H9 (cell line): ENCODE results near the gene ANKRD13B. TPM values are rescaled to one million over a fixed set of nuclear protein-coding genes. Genes with fewer than 3 reads are reported as not detected.

Source experiments
- DNase-seq: peaks from one replicate; pipeline ENCODE4 v3.0.0-alpha.2; 2017
- H2AFZ ChIP-seq: one replicate; pipeline ENCODE4 v1.6.1; 2013; ENCODE audit warnings: mild to moderate bottlenecking, low read length, control low read depth, moderate library complexity
- H2AK5ac ChIP-seq: 2 replicates; pipeline ENCODE4 v1.6.1; 2013; ENCODE audit warnings: low read length, control low read depth, mixed read lengths; ENCODE audit not compliant: insufficient read length
- H2BK120ac ChIP-seq: one replicate; pipeline ENCODE4 v1.6.1; 2013; ENCODE audit warnings: low read depth, mild to moderate bottlenecking, low read length, control low read depth, inconsistent platforms; ENCODE audit not compliant: poor library complexity, severe bottlenecking
- H2BK12ac ChIP-seq: 2 replicates; pipeline ENCODE4 v1.6.1; 2013; ENCODE audit warnings: low read length, control low read depth, mixed read lengths, low read depth; ENCODE audit not compliant: insufficient read length
- H2BK15ac ChIP-seq: 2 replicates; pipeline ENCODE4 v1.6.1; 2013; ENCODE audit warnings: low read depth, low read length, control low read depth
- H2BK20ac ChIP-seq: one replicate; pipeline ENCODE4 v1.6.1; 2013; ENCODE audit warnings: low read depth, mild to moderate bottlenecking, low read length, control low read depth, inconsistent platforms; ENCODE audit not compliant: poor library complexity, severe bottlenecking
- H2BK5ac ChIP-seq: 2 replicates; pipeline ENCODE4 v1.6.1; 2013; ENCODE audit warnings: low read length, control low read depth, mixed read lengths; ENCODE audit not compliant: insufficient read length
- H3K14ac ChIP-seq: 2 replicates; pipeline ENCODE4 v1.6.1; 2013; ENCODE audit warnings: low read length, control low read depth; ENCODE audit not compliant: insufficient read depth
- H3K18ac ChIP-seq: 2 replicates; pipeline ENCODE4 v1.6.1; 2013; ENCODE audit warnings: low read depth, mild to moderate bottlenecking, mixed read lengths, low read length, control low read depth; ENCODE audit not compliant: insufficient read length
- H3K23ac ChIP-seq: 2 replicates; pipeline ENCODE4 v1.6.1; 2013; ENCODE audit warnings: low read length, control low read depth, mixed read lengths, low read depth; ENCODE audit not compliant: insufficient read length
- H3K23me2 ChIP-seq: 2 replicates; pipeline ENCODE4 v1.6.1; 2013; ENCODE audit warnings: low read depth, mild to moderate bottlenecking, mixed read lengths, low read length, control low read depth; ENCODE audit not compliant: insufficient read length, poor library complexity, severe bottlenecking
- H3K27ac ChIP-seq: 2 replicates; pipeline ENCODE4 v1.5.1; 2013; ENCODE audit warnings: low read length, control low read depth, mixed read lengths, low read depth; ENCODE audit not compliant: insufficient read length
- H3K27me3 ChIP-seq: 2 replicates; pipeline ENCODE4 v1.6.1; 2013; ENCODE audit warnings: low read length, control low read depth, inconsistent platforms; ENCODE audit not compliant: insufficient read depth
- H3K4ac ChIP-seq: 2 replicates; pipeline ENCODE4 v1.6.1; 2013; ENCODE audit warnings: low read depth, mild to moderate bottlenecking, control low read depth, inconsistent platforms, low read length, moderate library complexity
- H3K4me1 ChIP-seq: 2 replicates; pipeline ENCODE4 v1.6.1; 2013; ENCODE audit warnings: low read length, control low read depth, inconsistent platforms; ENCODE audit not compliant: insufficient read depth
- H3K4me2 ChIP-seq: 2 replicates; pipeline ENCODE4 v1.6.1; 2013; ENCODE audit warnings: low read length, control low read depth, mixed read lengths; ENCODE audit not compliant: insufficient read length, insufficient read depth
- H3K56ac ChIP-seq: 2 replicates; pipeline ENCODE4 v1.6.1; 2013; ENCODE audit warnings: low read depth, mild to moderate bottlenecking, mixed read lengths, low read length, control low read depth; ENCODE audit not compliant: insufficient read length
- H3K79me1 ChIP-seq: 2 replicates; pipeline ENCODE4 v1.6.1; 2013; ENCODE audit warnings: low read depth, mild to moderate bottlenecking, moderate library complexity, low read length, control low read depth, inconsistent platforms; ENCODE audit not compliant: insufficient read depth, poor library complexity, severe bottlenecking
- H3K79me2 ChIP-seq: 2 replicates; pipeline ENCODE4 v1.6.1; 2013; ENCODE audit warnings: low read length, control low read depth, inconsistent platforms; ENCODE audit not compliant: insufficient read depth
- H3K9ac ChIP-seq: 2 replicates; pipeline ENCODE4 v1.6.1; 2013; ENCODE audit warnings: low read length, control low read depth, mixed read lengths; ENCODE audit not compliant: insufficient read length; ENCODE audit errors: extremely low read depth
- H3K9me3 ChIP-seq: one replicate; pipeline ENCODE4 v1.6.1; 2013; ENCODE audit warnings: low read depth, low read length, inconsistent platforms; ENCODE audit not compliant: control insufficient read depth
- H3T11ph ChIP-seq: one replicate; pipeline ENCODE4 v1.6.1; 2013; ENCODE audit warnings: mild to moderate bottlenecking, low read length, control low read depth, inconsistent platforms
- H4K20me1 ChIP-seq: one replicate; pipeline ENCODE4 v1.6.1; 2013; ENCODE audit not compliant: control insufficient read depth, insufficient read length, insufficient read depth
- H4K5ac ChIP-seq: 2 replicates; pipeline ENCODE4 v1.6.1; 2013; ENCODE audit warnings: low read depth, mild to moderate bottlenecking, mixed read lengths, low read length, control low read depth; ENCODE audit not compliant: insufficient read length
- H4K8ac ChIP-seq: replicated peaks from 2 replicates; pipeline ENCODE4 v1.6.1; 2013; ENCODE audit warnings: low read length, control low read depth, mixed read lengths, low read depth; ENCODE audit not compliant: insufficient read length
- H4K91ac ChIP-seq: 2 replicates; pipeline ENCODE4 v1.6.1; 2013; ENCODE audit warnings: low read depth, mild to moderate bottlenecking, moderate library complexity, mixed read lengths, low read length, control low read depth; ENCODE audit not compliant: insufficient read length
- H3K27ac Mint-ChIP-seq, 3 experiments: 2 replicates in 2 of 3; 3 replicates in 1 of 3; pipeline ENCODE4 v1.8.0; 2020 to 2021; ENCODE audit warnings: mixed read lengths in 3 of 3, mild to moderate bottlenecking in 1 of 3, moderate library complexity in 1 of 3
- H3K27me3 Mint-ChIP-seq: 2 replicates; pipeline ENCODE4 v1.8.0; 2021; ENCODE audit warnings: low read depth, mild to moderate bottlenecking, moderate library complexity, mixed read lengths
- H3K36me3 Mint-ChIP-seq, 3 experiments: 2 replicates in 2 of 3; 3 replicates in 1 of 3; pipeline ENCODE4 v1.8.0; 2020 to 2021; ENCODE audit warnings: low read depth in 3 of 3, mixed read lengths in 3 of 3; ENCODE audit not compliant: insufficient read depth in 1 of 3
- H3K4me1 Mint-ChIP-seq, 2 experiments: 2 replicates each; pipeline ENCODE4 v1.8.0; 2020; ENCODE audit warnings: mixed read lengths in 2 of 2
- H3K4me3 Mint-ChIP-seq, 2 experiments: 2 replicates in 1 of 2; 3 replicates in 1 of 2; pipeline ENCODE4 v1.8.0; 2020 to 2021; ENCODE audit warnings: mild to moderate bottlenecking in 2 of 2, mixed read lengths in 2 of 2, moderate library complexity in 1 of 2
- H3K9me3 Mint-ChIP-seq, 2 experiments: 2 replicates in 1 of 2; 3 replicates in 1 of 2; pipeline ENCODE4 v1.8.0; 2020; ENCODE audit warnings: mild to moderate bottlenecking in 2 of 2, mixed read lengths in 2 of 2, moderate library complexity in 1 of 2
- CTCF ChIP-seq: fragments of 200-600 bp; sonication (generic); conservative IDR thresholded peaks from 3 replicates; pipeline ENCODE4 v1.8.0; 2021; ENCODE audit warnings: antibody characterized with exemption, mild to moderate bottlenecking
- WGBS: extraction: QIAGEN DNeasy Blood & Tissue Kit; methylation state at CpG from one replicate; pipeline ENCODE4 v1.1.7; 2013; ENCODE audit warnings: missing lambda C conversion rate, low lambda C conversion rate, mixed read lengths; ENCODE audit not compliant: insufficient read length; ENCODE audit errors: extremely low coverage; 5-methylcytosine and 5-hydroxymethylcytosine counted together
- total RNA-seq: library from RNA; stranded (reverse); gene quantifications from 2 replicates; pipeline ENCODE4 v1.2.1, GENCODE V29; 2021

Gene ANKRD13B
- total RNA-seq, 1 experiment from 2014 or later = 24.2 TPM

GRCh38 chr17:29561554-29562517, 31.1 kb upstream of the ANKRD13B start:
- Histone ChIP-seq H3K4ac (no peak overlapping the region), H3K56ac (no peak overlapping the region), H4K20me1 (no peaks in the 10 kb centered on the region), H2BK12ac (no peak overlapping the region), H3K27ac (no peak overlapping the region), H2BK15ac (no peak overlapping the region), H3K9ac (no peak overlapping the region), H3K9me3 (no peaks in the 10 kb centered on the region), H3K18ac (no peak overlapping the region), H3K14ac (no peak overlapping the region), H3K79me1 (no peaks in the 10 kb centered on the region), H2AK5ac (no peak overlapping the region), H2BK5ac (no peak overlapping the region), H3T11ph (no peak overlapping the region), H4K91ac (no peak overlapping the region), H2AFZ (no peak overlapping the region), H3K4me1 (no peaks in the 10 kb centered on the region), H3K27me3 (peaks cover 8% of the 10 kb centered on the region; the same call in 1 of the 2 replicates), H2BK120ac (no peak overlapping the region), H3K23ac (no peak overlapping the region), H4K5ac (no peak overlapping the region), H3K4me2 (no peak overlapping the region), H4K8ac (no peak overlapping the region), H3K79me2 (no peaks in the 10 kb centered on the region), H3K23me2 (no peaks in the 10 kb centered on the region), H2BK20ac (no peak overlapping the region)
- Mint-ChIP-seq H3K4me3 (no peak overlapping the region), H3K27ac (no peak overlapping the region; a peak in 1 of 7 replicates), H3K9me3 (no peaks in the 10 kb centered on the region), H3K36me3 (no peaks in the 10 kb centered on the region; a peak in 1 of 7 replicates), H3K27me3 (peaks cover 35% of the 10 kb centered on the region), H3K4me1 (peaks cover 5 to 8% of the 10 kb centered on the region in 2 experiments)
- WGBS = no CpG with 5 or more reads among the region's 17 CpGs
- DNase-seq = peak; percentile 33
- no peak for TF ChIP-seq CTCF
